IMR-90 (cell line): ENCODE measurements around the gene TRAF4. TPM values are rescaled to one million over a fixed set of nuclear protein-coding genes. Genes with fewer than 3 reads are reported as not detected.

Experiments
- ATAC-seq: fragments of 200-7000 bp; cut with Tn5 transposase; 2 replicates; pipeline ENCODE4 v1.9.1; 2020; ENCODE audit warnings: low read depth, mild to moderate bottlenecking, moderate library complexity
- BruUV-seq: library from RNA; stranded (reverse); fragments of 400-500 nt; replicated peaks from 2 replicates; lab custom pipeline; 2021; lab: Mats Ljungman, UMichigan
- CTCF ChIA-PET: fragments of 300-600 bp; formaldehyde crosslinking; extraction: SDS; loops from one replicate; lab custom pipeline; 2021; ENCODE audit warnings: antibody characterized with exemption; lab: Yijun Ruan, JAX
- POLR2A ChIA-PET: fragments of 300-600 bp; sonication (Branson Sonifier 250); formaldehyde crosslinking; loops from one replicate; lab custom pipeline; 2022; ENCODE audit warnings: antibody characterized with exemption; ENCODE audit not compliant: unreplicated experiment; lab: Charles Lee
- DNase-seq: peaks from one replicate; pipeline ENCODE4 v3.0.0; 2013
- H2AFZ ChIP-seq: replicated peaks from 2 replicates; pipeline ENCODE3; 2013; ENCODE audit warnings: low read length, mild to moderate bottlenecking; ENCODE audit not compliant: poor library complexity
- H2AK5ac ChIP-seq: 2 replicates; pipeline ENCODE4 v1.6.1; 2013; ENCODE audit warnings: low read depth, low read length, inconsistent platforms
- H2AK9ac ChIP-seq: replicated peaks from 2 replicates; pipeline ENCODE3; 2013; ENCODE audit warnings: mild to moderate bottlenecking, low read depth, low read length, moderate library complexity; ENCODE audit not compliant: poor library complexity
- H2BK120ac ChIP-seq: 2 replicates; pipeline ENCODE4 v1.6.1; 2013; ENCODE audit warnings: low read depth, low read length, inconsistent platforms
- H2BK15ac ChIP-seq: 3 replicates; pipeline ENCODE4 v1.6.1; 2013; ENCODE audit warnings: low read depth, low read length, inconsistent platforms
- H2BK20ac ChIP-seq: 2 replicates; pipeline ENCODE4 v1.6.1; 2013; ENCODE audit warnings: low read depth, mild to moderate bottlenecking, inconsistent platforms, low read length, moderate library complexity
- H2BK5ac ChIP-seq: 2 replicates; pipeline ENCODE4 v1.6.1; 2013; ENCODE audit warnings: mild to moderate bottlenecking, low read depth, low read length, inconsistent platforms; ENCODE audit not compliant: poor library complexity, severe bottlenecking
- H3K14ac ChIP-seq: replicated peaks from 2 replicates; pipeline ENCODE4 v1.6.1; 2013; ENCODE audit warnings: low read depth, low read length, inconsistent platforms
- H3K18ac ChIP-seq: 2 replicates; pipeline ENCODE4 v1.6.1; 2013; ENCODE audit warnings: low read depth, low read length, control low read depth
- H3K23ac ChIP-seq: 2 replicates; pipeline ENCODE4 v1.6.1; 2013; ENCODE audit warnings: low read depth, low read length, inconsistent platforms
- H3K27ac ChIP-seq: 2 replicates; pipeline ENCODE4 v1.5.1; 2013; ENCODE audit warnings: mild to moderate bottlenecking, control low read depth, low read length; ENCODE audit not compliant: insufficient read depth
- H3K27me3 ChIP-seq: 2 replicates; pipeline ENCODE4 v1.6.1; 2013; ENCODE audit warnings: low read length; ENCODE audit not compliant: control insufficient read depth, insufficient read depth
- H3K36me3 ChIP-seq: 2 replicates; pipeline ENCODE4 v1.6.1; 2013; ENCODE audit warnings: low read length, mixed read lengths; ENCODE audit not compliant: control insufficient read depth, insufficient read depth
- H3K4ac ChIP-seq: 2 replicates; pipeline ENCODE4 v1.6.1; 2013; ENCODE audit warnings: low read depth, low read length, inconsistent platforms
- H3K4me1 ChIP-seq: 2 replicates; pipeline ENCODE4 v1.6.1; 2013; ENCODE audit warnings: low read length, mixed read lengths; ENCODE audit not compliant: control insufficient read depth, insufficient read depth
- H3K4me2 ChIP-seq: 2 replicates; pipeline ENCODE4 v1.6.1; 2013; ENCODE audit warnings: low read depth, mild to moderate bottlenecking, control low read depth, low read length, moderate library complexity
- H3K4me3 ChIP-seq: 2 replicates; pipeline ENCODE4 v1.5.1; 2013; ENCODE audit warnings: low read depth, mild to moderate bottlenecking, control low read depth, low read length, moderate library complexity; ENCODE audit not compliant: insufficient read depth
- H3K56ac ChIP-seq: 2 replicates; pipeline ENCODE4 v1.6.1; 2013; ENCODE audit warnings: low read length, inconsistent platforms; ENCODE audit not compliant: insufficient read depth; ENCODE audit errors: extremely low read depth
- H3K79me1 ChIP-seq, 2 experiments: 2 replicates each; pipeline ENCODE4 v1.6.1; 2013; ENCODE audit warnings: low read length in 2 of 2, inconsistent platforms in 1 of 2, low read depth in 1 of 2
- H3K9ac ChIP-seq: 2 replicates; pipeline ENCODE4 v1.6.1; 2013; ENCODE audit warnings: low read depth, low read length, control low read depth
- H3K9me1 ChIP-seq: 2 replicates; pipeline ENCODE4 v1.6.1; 2013; ENCODE audit warnings: low read length, inconsistent platforms; ENCODE audit not compliant: insufficient read depth
- H3K9me3 ChIP-seq: 2 replicates; pipeline ENCODE4 v1.6.1; 2013; ENCODE audit warnings: low read length; ENCODE audit not compliant: control insufficient read depth, insufficient read depth
- H4K20me1 ChIP-seq: 2 replicates; pipeline ENCODE4 v1.6.1; 2013; ENCODE audit warnings: low read length, inconsistent platforms; ENCODE audit not compliant: insufficient read depth
- H4K5ac ChIP-seq: 2 replicates; pipeline ENCODE4 v1.6.1; 2013; ENCODE audit warnings: mild to moderate bottlenecking, low read depth, low read length, control low read depth
- H4K8ac ChIP-seq, 2 experiments: 2 replicates each; pipeline ENCODE4 v1.6.1; 2013; ENCODE audit warnings: low read depth in 2 of 2, low read length in 2 of 2, control low read depth in 1 of 2, inconsistent platforms in 1 of 2
- H4K91ac ChIP-seq: 2 replicates; pipeline ENCODE4 v1.6.1; 2013; ENCODE audit warnings: low read depth, low read length, inconsistent platforms; ENCODE audit not compliant: insufficient read depth
- CEBPB ChIP-seq: IDR thresholded peaks from 2 replicates; pipeline ENCODE4 v1.6.1; 2012; ENCODE audit warnings: low read depth, low read length, improper control_type of control experiment
- FOS ChIP-seq: fragments of 150-350 bp; IDR thresholded peaks from 2 replicates; pipeline ENCODE4 v1.6.1; 2016; ENCODE audit warnings: low read depth, low read length
- MXI1 ChIP-seq: IDR thresholded peaks from 2 replicates; pipeline ENCODE4 v1.6.1; 2012; ENCODE audit warnings: low read depth, mild to moderate bottlenecking, low read length, moderate library complexity, borderline replicate concordance
- NFE2L2 ChIP-seq: fragments of 150-350 bp; IDR thresholded peaks from 2 replicates; pipeline ENCODE4 v1.6.1; 2016; ENCODE audit warnings: low read depth, mild to moderate bottlenecking, low read length
- RAD21 ChIP-seq: IDR thresholded peaks from 2 replicates; pipeline ENCODE4 v1.6.1; 2012; ENCODE audit warnings: low read length, improper control_type of control experiment
- SMC3 ChIP-seq: fragments of 150-350 bp; IDR thresholded peaks from 2 replicates; pipeline ENCODE4 v1.6.1; 2016; ENCODE audit warnings: low read depth, mild to moderate bottlenecking, antibody characterized with exemption, low read length, moderate library complexity
- WGBS, 2 experiments: methylation state at CpG; one replicate each; pipeline versions ENCODE4 v1.1.5 to v1.1.7; 2013; ENCODE audit warnings: missing lambda C conversion rate in 2 of 2; ENCODE audit not compliant: insufficient read length in 1 of 2; ENCODE audit errors: extremely low coverage in 2 of 2; 5-methylcytosine and 5-hydroxymethylcytosine counted together
- dilution Hi-C: fragments of 300-500 bp; cut with HindIII; formaldehyde crosslinking; loops from one replicate; pipeline ENCODE4 v1.14.3; 2018; ENCODE audit warnings: low sequenced_read_pairs; ENCODE audit not compliant: unreplicated experiment
- in situ Hi-C: fragments of 300-500 bp; cut with MboI; formaldehyde crosslinking; loops from 3 replicates; pipeline ENCODE4 v1.14.3; 2019; ENCODE audit warnings: low sequenced_read_pairs, inconsistent platforms, mixed read lengths
- intact Hi-C: fragments of 100-400 bp; cut with micrococcal nuclease; formaldehyde crosslinking; loops from 2 replicates; pipeline ENCODE4 v1.10.0; 2022
- polyA plus RNA-seq, 3 experiments: library from polyadenylated mRNA; depleted of rRNA; stranded (reverse); fragments of >200 nt; gene quantifications; 2 replicates each; pipeline ENCODE4 v1.2.3, GENCODE V29; 2012; ENCODE audit warnings: low replicate concordance in 1 of 3
- total RNA-seq: library from RNA; depleted of rRNA; stranded (reverse); fragments of >200 nt; gene quantifications from 2 replicates; pipeline ENCODE4 v1.2.3, GENCODE V29; 2012
- TF ChIP-seq, protein P1 (sequence below): conservative IDR thresholded peaks from 2 replicates; pipeline ENCODE4 v1.5.1; 2012; ENCODE audit warnings: mild to moderate bottlenecking, low read depth, low read length, improper control_type of control experiment
- TF ChIP-seq, protein P2 (sequence below): fragments of 150-350 bp; IDR thresholded peaks from 2 replicates; pipeline ENCODE4 v1.6.1; 2017; ENCODE audit warnings: mild to moderate bottlenecking, antibody characterized with exemption, low read length, low read depth
- TF ChIP-seq, protein P3 (sequence below): fragments of 150-350 bp; IDR thresholded peaks from 2 replicates; pipeline ENCODE4 v1.6.1; 2016; ENCODE audit warnings: low read depth, mild to moderate bottlenecking, low read length, moderate library complexity, borderline replicate concordance

The TRAF4 gene
- total and polyA plus RNA-seq, 2 of the 4 experiments (the other 2 are of a cell fraction), result 36.9 to 63.2 TPM

DNA sequence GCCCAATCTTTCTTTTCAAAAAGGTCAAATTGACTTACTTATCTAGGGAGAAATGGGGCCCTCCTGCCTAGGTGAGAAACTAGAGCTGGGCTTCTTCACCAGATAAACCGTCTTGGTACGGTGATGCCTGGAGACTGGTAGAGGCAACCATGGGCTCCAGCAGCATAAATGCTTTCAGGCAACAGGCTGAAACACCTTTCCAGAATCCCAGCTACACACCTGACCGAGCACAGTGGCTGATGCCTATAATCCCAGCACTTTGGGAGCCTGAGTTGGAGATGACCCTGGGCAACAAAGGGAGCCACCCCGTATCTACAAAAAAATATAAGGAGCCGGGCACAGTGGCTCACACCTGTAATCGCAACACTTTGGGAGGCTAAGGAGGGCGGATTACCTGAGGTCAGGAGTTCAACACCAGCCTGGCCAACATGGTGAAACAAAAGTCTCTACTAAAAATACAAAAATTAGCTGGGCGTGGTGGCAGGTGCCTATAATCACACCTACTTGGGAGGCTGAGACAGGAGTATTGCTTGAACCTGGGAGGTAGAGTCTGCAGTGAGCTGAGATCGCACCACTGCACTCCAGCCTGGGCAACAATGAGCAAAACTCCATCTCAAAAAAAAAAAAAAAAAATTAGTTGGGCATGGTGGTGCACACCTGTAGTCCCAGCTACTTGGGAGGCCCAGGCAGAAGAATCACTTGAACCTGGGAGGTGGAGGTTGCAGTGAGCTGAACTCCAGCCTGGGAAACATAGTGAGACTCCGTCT is 8.0 kb downstream of the TRAF4 start:
- Histone ChIP-seq H3K23ac (no peak overlapping the region), H3K9me1 (no peaks in the 10 kb centered on the region), H3K56ac (no peak overlapping the region), H2BK15ac (no peak overlapping the region), H2BK5ac (no peak overlapping the region), H4K5ac (no peak overlapping the region), H4K8ac (no peak overlapping the region), H2AK5ac (no peak overlapping the region), H2BK120ac (no peak overlapping the region), H3K9me3 (no peaks in the 10 kb centered on the region), H3K9ac (no peak overlapping the region), H3K4ac (no peak overlapping the region), H2AFZ (no peak overlapping the region), H3K79me1 (peaks cover 20 to 80% of the 10 kb centered on the region in 2 experiments), H3K18ac (no peak overlapping the region), H2AK9ac (no peak overlapping the region), H3K27me3 (no peaks in the 10 kb centered on the region), H2BK20ac (no peak overlapping the region), H3K14ac (no peak overlapping the region), H3K4me1 (peaks cover 5% of the 10 kb centered on the region), H3K36me3 (peaks cover 49% of the 10 kb centered on the region), H3K4me2 (no peak overlapping the region), H3K27ac (no peak overlapping the region), H4K20me1 (peaks cover 66% of the 10 kb centered on the region), H4K91ac (no peak overlapping the region), H3K4me3 (no peak overlapping the region)
- CTCF ChIA-PET, result interaction anchor here (0.6 to 5.4 kb wide), 4 partner anchors 9 to 817 kb away, joined by 4 to 60 read pairs (median 8); partner anchors contain the start of genes NEK8 and TLCD1
- POLR2A ChIA-PET, result interaction anchor here (0.6 kb wide), 1 partner anchor 33 kb away, joined by 4 read pairs; no protein-coding TSS in a partner anchor
- DNase-seq (no peak), ATAC-seq (no peak)
- in situ Hi-C loops, result no loop called here
- WGBS, 2 experiments, result 87% methylated on average over 3 of the region's 10 CpGs; no CpG with 5 or more reads in 1 of the 2 experiments
- dilution Hi-C loops, result no loop called here
- no TSS peak for BruUV-seq
- intact Hi-C loops, result no loop called here
- TF ChIP-seq FOS (no peak), SMC3 (no peak), NFE2L2 (no peak), MXI1 (no peak), CEBPB (no peak), RAD21 (no peak)
- TF ChIP-seq, protein P1, sequence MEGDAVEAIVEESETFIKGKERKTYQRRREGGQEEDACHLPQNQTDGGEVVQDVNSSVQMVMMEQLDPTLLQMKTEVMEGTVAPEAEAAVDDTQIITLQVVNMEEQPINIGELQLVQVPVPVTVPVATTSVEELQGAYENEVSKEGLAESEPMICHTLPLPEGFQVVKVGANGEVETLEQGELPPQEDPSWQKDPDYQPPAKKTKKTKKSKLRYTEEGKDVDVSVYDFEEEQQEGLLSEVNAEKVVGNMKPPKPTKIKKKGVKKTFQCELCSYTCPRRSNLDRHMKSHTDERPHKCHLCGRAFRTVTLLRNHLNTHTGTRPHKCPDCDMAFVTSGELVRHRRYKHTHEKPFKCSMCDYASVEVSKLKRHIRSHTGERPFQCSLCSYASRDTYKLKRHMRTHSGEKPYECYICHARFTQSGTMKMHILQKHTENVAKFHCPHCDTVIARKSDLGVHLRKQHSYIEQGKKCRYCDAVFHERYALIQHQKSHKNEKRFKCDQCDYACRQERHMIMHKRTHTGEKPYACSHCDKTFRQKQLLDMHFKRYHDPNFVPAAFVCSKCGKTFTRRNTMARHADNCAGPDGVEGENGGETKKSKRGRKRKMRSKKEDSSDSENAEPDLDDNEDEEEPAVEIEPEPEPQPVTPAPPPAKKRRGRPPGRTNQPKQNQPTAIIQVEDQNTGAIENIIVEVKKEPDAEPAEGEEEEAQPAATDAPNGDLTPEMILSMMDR, result no peak
- TF ChIP-seq, protein P2, sequence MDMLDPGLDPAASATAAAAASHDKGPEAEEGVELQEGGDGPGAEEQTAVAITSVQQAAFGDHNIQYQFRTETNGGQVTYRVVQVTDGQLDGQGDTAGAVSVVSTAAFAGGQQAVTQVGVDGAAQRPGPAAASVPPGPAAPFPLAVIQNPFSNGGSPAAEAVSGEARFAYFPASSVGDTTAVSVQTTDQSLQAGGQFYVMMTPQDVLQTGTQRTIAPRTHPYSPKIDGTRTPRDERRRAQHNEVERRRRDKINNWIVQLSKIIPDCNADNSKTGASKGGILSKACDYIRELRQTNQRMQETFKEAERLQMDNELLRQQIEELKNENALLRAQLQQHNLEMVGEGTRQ, result no peak
- TF ChIP-seq, protein P3, sequence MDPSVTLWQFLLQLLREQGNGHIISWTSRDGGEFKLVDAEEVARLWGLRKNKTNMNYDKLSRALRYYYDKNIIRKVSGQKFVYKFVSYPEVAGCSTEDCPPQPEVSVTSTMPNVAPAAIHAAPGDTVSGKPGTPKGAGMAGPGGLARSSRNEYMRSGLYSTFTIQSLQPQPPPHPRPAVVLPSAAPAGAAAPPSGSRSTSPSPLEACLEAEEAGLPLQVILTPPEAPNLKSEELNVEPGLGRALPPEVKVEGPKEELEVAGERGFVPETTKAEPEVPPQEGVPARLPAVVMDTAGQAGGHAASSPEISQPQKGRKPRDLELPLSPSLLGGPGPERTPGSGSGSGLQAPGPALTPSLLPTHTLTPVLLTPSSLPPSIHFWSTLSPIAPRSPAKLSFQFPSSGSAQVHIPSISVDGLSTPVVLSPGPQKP, result no peak
